Neutrophil (primary cell): ENCODE results near the gene AMIGO1.
A peak's percentile ranks its signal among the peaks of the same experiment; 100 is the strongest.

Source experiments
- H3K27ac ChIP-seq: fragments of 200-600 bp; sonication (generic); 2 replicates; pipeline ENCODE4 v1.5.1; 2016; ENCODE audit warnings: mild to moderate bottlenecking, moderate library complexity
- H3K27me3 ChIP-seq: fragments of 200-600 bp; sonication (generic); 2 replicates; pipeline ENCODE4 v1.6.0; 2016; ENCODE audit warnings: mild to moderate bottlenecking
- H3K36me3 ChIP-seq: fragments of 200-600 bp; sonication (generic); 2 replicates; pipeline ENCODE4 v1.5.1; 2017
- H3K4me1 ChIP-seq, 2 experiments: fragments of 200-600 bp in 1 of 2; sonication (generic) in 1 of 2; 1 replicate in 1 of 2; 2 replicates in 1 of 2; pipeline versions ENCODE4 v1.5.1 to v1.6.1; 2013 to 2016; ENCODE audit warnings: low read depth in 1 of 2, low read length in 1 of 2, mild to moderate bottlenecking in 1 of 2, moderate library complexity in 1 of 2; ENCODE audit not compliant: control insufficient read depth in 1 of 2, insufficient read depth in 1 of 2
- H3K4me3 ChIP-seq, 2 experiments: fragments of 200-600 bp in 1 of 2; sonication (generic) in 1 of 2; 1 replicate in 1 of 2; 2 replicates in 1 of 2; pipeline ENCODE4 v1.5.1; 2013 to 2016; ENCODE audit warnings: low read depth in 1 of 2, low read length in 1 of 2, mild to moderate bottlenecking in 1 of 2, moderate library complexity in 1 of 2
- H3K9me3 ChIP-seq: fragments of 200-600 bp; sonication (generic); 2 replicates; pipeline ENCODE4 v1.5.1; 2016
- TF ChIP-seq, protein P1 (sequence below): fragments of 200-600 bp; sonication (generic); IDR thresholded peaks from 2 replicates; pipeline ENCODE4 v1.5.1; 2016; ENCODE audit warnings: antibody characterized with exemption

AMIGO1 gene

DNA sequence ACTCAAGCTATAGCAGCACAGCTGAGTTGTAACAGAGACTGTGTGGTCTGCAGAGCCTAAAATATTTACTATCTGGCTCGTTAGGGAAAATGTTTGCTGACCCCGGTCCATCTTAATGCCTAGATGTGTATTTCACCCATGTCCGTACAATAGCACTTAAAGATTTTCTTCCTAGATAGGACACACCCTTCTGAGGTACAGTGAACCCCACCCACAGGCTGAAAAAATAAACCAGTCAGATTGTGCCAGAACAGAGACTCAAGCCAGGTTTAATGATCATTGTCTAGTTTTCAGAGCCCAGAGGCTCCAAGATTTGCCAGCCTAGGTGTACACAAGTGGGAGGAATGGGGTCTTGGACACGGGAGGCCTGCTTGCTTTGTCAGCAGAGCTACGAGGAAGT is 5.6 kb downstream of the AMIGO1 start:
- Histone ChIP-seq H3K4me1 (peaks cover 9 to 12% of the 10 kb centered on the region in 2 experiments), H3K4me3 (no peak overlapping the region), H3K36me3 (peaks cover 33% of the 10 kb centered on the region), H3K27ac (no peak overlapping the region), H3K27me3 (peaks cover 16% of the 10 kb centered on the region), H3K9me3 (no peaks in the 10 kb centered on the region)
- TF ChIP-seq, protein P1, sequence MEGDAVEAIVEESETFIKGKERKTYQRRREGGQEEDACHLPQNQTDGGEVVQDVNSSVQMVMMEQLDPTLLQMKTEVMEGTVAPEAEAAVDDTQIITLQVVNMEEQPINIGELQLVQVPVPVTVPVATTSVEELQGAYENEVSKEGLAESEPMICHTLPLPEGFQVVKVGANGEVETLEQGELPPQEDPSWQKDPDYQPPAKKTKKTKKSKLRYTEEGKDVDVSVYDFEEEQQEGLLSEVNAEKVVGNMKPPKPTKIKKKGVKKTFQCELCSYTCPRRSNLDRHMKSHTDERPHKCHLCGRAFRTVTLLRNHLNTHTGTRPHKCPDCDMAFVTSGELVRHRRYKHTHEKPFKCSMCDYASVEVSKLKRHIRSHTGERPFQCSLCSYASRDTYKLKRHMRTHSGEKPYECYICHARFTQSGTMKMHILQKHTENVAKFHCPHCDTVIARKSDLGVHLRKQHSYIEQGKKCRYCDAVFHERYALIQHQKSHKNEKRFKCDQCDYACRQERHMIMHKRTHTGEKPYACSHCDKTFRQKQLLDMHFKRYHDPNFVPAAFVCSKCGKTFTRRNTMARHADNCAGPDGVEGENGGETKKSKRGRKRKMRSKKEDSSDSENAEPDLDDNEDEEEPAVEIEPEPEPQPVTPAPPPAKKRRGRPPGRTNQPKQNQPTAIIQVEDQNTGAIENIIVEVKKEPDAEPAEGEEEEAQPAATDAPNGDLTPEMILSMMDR, result no peak

DNA sequence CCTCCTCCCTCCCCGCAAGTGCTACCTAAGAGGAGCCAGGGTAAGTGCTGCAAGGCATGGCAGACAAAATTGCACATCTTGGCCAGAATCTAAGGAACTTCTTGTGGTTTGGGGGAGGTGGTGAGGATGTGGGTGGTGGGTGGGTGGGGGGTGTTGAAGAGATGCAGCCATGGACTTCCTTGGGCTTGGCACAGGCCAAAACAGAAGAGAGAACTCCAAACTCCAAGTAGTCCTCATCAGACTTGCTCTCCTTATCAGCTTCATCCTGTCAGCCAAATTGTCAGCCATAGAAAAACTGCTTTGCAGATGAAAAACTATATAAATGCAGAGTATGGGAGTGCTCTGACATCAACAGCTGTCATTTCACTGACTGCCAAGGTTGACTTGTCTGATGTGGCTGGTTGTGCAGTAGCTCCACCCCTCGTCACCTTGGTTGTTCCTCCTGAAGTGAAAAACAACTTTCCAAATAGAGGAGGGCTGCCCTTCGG is 7.1 kb downstream of the AMIGO1 start:
- no peaks in the 10 kb centered on the region for H3K9me3 ChIP-seq
- H3K4me3 ChIP-seq, result no peak overlapping the region
- H3K36me3 ChIP-seq, result peaks cover 48% of the 10 kb centered on the region
- TF ChIP-seq, protein P1, result no peak
- H3K27me3 ChIP-seq, result peaks cover 1% of the 10 kb centered on the region
- H3K4me1 ChIP-seq, result peaks cover 8 to 11% of the 10 kb centered on the region in 2 experiments
- no peak overlapping the region for H3K27ac ChIP-seq

DNA sequence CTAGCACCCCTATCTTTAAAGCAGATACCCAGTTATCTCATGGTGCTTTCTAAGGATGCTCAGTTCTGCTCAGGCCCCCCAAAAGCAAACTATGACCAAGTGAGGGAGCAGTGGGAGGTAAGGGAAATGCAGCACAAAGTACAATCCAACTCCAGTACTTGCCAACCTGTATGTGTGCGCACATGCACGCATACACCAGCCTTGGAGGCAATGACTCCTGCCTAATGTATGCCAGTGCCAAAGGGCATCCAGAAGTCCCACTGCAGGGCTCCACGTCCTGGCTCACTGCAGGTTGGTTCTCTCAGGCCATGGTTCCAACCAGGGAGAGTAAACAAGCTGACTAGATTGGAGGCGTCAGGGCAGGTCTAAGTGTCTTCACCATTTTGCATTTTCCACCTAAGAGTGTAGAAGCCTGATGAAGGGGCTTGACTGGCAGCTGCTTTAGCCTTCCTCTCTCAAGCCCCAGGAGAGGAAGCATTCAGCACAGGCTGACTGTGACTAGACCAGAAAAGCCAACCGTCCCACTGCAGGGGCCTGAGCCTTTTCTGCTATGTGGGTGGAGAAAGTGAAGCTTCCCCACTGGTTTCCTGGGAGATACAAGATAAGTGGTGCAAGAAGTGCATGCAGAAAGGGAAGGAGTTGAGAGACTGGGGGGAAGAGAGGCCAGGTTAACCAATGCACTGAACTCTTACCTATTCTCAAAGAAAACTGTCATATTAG is 7.7 kb downstream of the AMIGO1 start:
- Histone ChIP-seq H3K4me1 (peaks cover 8 to 11% of the 10 kb centered on the region in 2 experiments), H3K4me3 (no peak overlapping the region), H3K27me3 (no peaks in the 10 kb centered on the region), H3K9me3 (no peaks in the 10 kb centered on the region), H3K27ac (no peak overlapping the region), H3K36me3 (peaks cover 54% of the 10 kb centered on the region)
- TF ChIP-seq, protein P1, result no peak

DNA sequence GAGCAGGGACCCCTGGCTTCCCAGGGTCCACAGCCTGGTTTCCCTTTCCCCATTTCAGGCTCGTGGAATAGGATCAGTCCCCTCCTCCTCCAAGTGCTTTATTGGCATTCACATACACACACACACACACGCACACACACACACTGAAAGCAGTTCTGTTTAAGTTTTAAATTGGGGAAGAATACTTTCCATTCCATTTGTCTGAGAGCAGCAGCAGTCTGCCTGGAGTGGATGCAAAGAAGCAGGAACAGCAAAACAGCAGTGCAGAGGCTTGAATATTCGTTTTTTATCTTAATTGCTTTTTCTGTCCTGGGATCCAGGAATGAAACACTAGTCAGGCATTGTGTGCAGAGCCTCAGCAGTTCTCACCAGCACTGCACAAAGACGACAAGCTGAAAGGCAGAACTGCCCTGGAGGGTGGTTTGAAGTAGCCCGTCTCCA is 8.6 kb downstream of the AMIGO1 start:
- H3K9me3 ChIP-seq, result no peaks in the 10 kb centered on the region
- H3K4me1 ChIP-seq, result peaks cover 8 to 11% of the 10 kb centered on the region in 2 experiments
- peaks cover 63% of the 10 kb centered on the region for H3K36me3 ChIP-seq
- TF ChIP-seq, protein P1, result no peak
- no peak overlapping the region for H3K4me3 ChIP-seq
- H3K27me3 ChIP-seq, result no peaks in the 10 kb centered on the region
- H3K27ac ChIP-seq, result peak overlapping the region; percentile 13

DNA sequence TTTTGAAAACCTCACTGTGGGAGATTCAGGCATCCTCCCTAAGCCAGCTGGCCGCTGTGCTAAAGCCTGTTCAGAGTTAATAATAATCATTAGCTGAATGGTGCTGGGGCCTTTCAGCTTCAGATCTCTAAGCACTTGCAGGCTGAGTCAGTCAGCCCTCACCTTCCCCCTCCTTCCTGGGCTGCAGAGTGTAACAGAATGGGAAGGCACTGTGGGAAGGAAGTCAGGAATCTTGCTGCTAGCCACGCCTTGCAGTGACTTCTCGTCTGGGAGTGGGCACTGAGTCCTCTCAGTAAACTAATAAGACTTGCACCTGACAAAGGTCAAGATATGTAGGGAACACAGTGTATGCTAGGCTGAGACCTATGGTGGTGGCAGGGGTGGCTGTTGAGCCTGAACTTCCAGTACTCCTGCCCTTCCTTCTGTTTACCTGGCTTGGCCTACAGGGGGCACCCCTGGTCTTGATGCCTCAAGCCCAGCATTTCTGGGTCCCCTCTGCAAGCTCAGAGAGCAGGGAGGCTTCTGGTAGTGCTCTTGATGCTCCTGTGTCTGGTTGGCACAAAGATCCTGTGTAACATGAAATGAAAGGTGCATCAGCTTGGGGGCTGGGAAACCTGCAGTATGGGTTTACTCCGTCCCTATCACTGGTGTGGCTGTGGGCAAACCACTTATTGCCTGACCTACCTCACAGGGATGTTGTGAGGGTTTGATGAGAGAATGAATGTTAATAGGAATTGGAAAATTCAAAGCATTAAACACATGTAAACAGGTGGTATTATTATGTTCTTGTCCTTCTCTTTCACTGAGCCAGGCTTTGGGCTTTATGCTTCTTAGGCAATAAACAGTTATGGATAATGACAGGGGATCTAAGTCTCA is 9.6 kb downstream of the AMIGO1 start:
- no peak overlapping the region for H3K27ac ChIP-seq
- H3K9me3 ChIP-seq, result no peaks in the 10 kb centered on the region
- H3K36me3 ChIP-seq, result peaks cover 71% of the 10 kb centered on the region
- H3K4me3 ChIP-seq, result no peak overlapping the region
- TF ChIP-seq, protein P1, result no peak
- H3K4me1 ChIP-seq, result peaks cover 16 to 20% of the 10 kb centered on the region in 2 experiments
- no peaks in the 10 kb centered on the region for H3K27me3 ChIP-seq
